ENCODE data around the gene FAM13A.

FAM13A gene

GRCh38 chr4:88955580-88956380 lies 101.2 kb downstream of the FAM13A start:
- no peak overlapping the region for H3K4me3 ChIP-seq (ENCODE audit: low read depth in 1 of 2, low read length in 2 of 2)
- H3K27me3 ChIP-seq (ENCODE audit: low read depth, low read length): no peaks in the 10 kb centered on the region
- no peak overlapping the region for H3K27ac ChIP-seq (ENCODE audit: low read length)
- no peaks in the 10 kb centered on the region for H3K9me3 ChIP-seq (ENCODE audit: control insufficient read depth in 1 of 2, low read length in 2 of 2)
- no peaks in the 10 kb centered on the region for H3K36me3 ChIP-seq (ENCODE audit: control insufficient read depth in 1 of 2, insufficient read depth in 2 of 2, low read length in 2 of 2)
- peaks cover 0 to 5% of the 10 kb centered on the region in 2 donors for H3K4me1 ChIP-seq (ENCODE audit: control insufficient read depth in 1 of 2, insufficient read depth in 2 of 2, low read length in 2 of 2)

- Histone ChIP-seq H3K4me3 (ENCODE audit: low read depth in 1 of 2, low read length in 2 of 2) (no peak overlapping the region), H3K4me1 (ENCODE audit: control insufficient read depth in 1 of 2, insufficient read depth in 2 of 2, low read length in 2 of 2) (peaks cover 0 to 5% of the 10 kb centered on the region in 2 donors), H3K27ac (ENCODE audit: low read length) (no peak overlapping the region), H3K9me3 (ENCODE audit: control insufficient read depth in 1 of 2, low read length in 2 of 2) (no peaks in the 10 kb centered on the region), H3K27me3 (ENCODE audit: low read depth, low read length) (no peaks in the 10 kb centered on the region), H3K36me3 (ENCODE audit: control insufficient read depth in 1 of 2, insufficient read depth in 2 of 2, low read length in 2 of 2) (no peaks in the 10 kb centered on the region)
These were observed 103.6 kb downstream of the FAM13A start for GRCh38 chr4:88953400-88953799.

GRCh38 chr4:88952081-88952480 lies 104.9 kb downstream of the FAM13A start:
- H3K9me3 ChIP-seq (ENCODE audit: control insufficient read depth in 1 of 2, low read length in 2 of 2): no peaks in the 10 kb centered on the region
- H3K4me3 ChIP-seq (ENCODE audit: low read depth in 1 of 2, low read length in 2 of 2): no peak overlapping the region
- H3K4me1 ChIP-seq (ENCODE audit: control insufficient read depth in 1 of 2, insufficient read depth in 2 of 2, low read length in 2 of 2): no peaks in the 10 kb centered on the region
- H3K27me3 ChIP-seq (ENCODE audit: low read depth, low read length): no peaks in the 10 kb centered on the region
- H3K36me3 ChIP-seq (ENCODE audit: control insufficient read depth in 1 of 2, insufficient read depth in 2 of 2, low read length in 2 of 2): no peaks in the 10 kb centered on the region
- H3K27ac ChIP-seq (ENCODE audit: low read length): no peak overlapping the region

- Histone ChIP-seq H3K27ac (ENCODE audit: low read length) (no peak overlapping the region), H3K36me3 (ENCODE audit: control insufficient read depth in 1 of 2, insufficient read depth in 2 of 2, low read length in 2 of 2) (no peaks in the 10 kb centered on the region), H3K4me3 (ENCODE audit: low read depth in 1 of 2, low read length in 2 of 2) (no peak overlapping the region), H3K9me3 (ENCODE audit: control insufficient read depth in 1 of 2, low read length in 2 of 2) (no peaks in the 10 kb centered on the region), H3K4me1 (ENCODE audit: control insufficient read depth in 1 of 2, insufficient read depth in 2 of 2, low read length in 2 of 2) (no peaks in the 10 kb centered on the region), H3K27me3 (ENCODE audit: low read depth, low read length) (no peaks in the 10 kb centered on the region)
These were observed 107.4 kb downstream of the FAM13A start for GRCh38 chr4:88949605-88950004.

- Histone ChIP-seq H3K27ac (ENCODE audit: low read length) (no peak overlapping the region), H3K4me3 (ENCODE audit: low read depth in 1 of 2, low read length in 2 of 2) (no peak overlapping the region), H3K36me3 (ENCODE audit: control insufficient read depth in 1 of 2, insufficient read depth in 2 of 2, low read length in 2 of 2) (peaks cover 0 to 6% of the 10 kb centered on the region in 2 donors), H3K9me3 (ENCODE audit: control insufficient read depth in 1 of 2, low read length in 2 of 2) (no peaks in the 10 kb centered on the region), H3K27me3 (ENCODE audit: low read depth, low read length) (no peaks in the 10 kb centered on the region), H3K4me1 (ENCODE audit: control insufficient read depth in 1 of 2, insufficient read depth in 2 of 2, low read length in 2 of 2) (no peaks in the 10 kb centered on the region)
These were observed 116.5 kb downstream of the FAM13A start for GRCh38 chr4:88940506-88940905.

- Histone ChIP-seq H3K27ac (ENCODE audit: low read length) (no peak overlapping the region), H3K4me3 (ENCODE audit: low read depth in 1 of 2, low read length in 2 of 2) (no peak overlapping the region), H3K27me3 (ENCODE audit: low read depth, low read length) (no peaks in the 10 kb centered on the region), H3K36me3 (ENCODE audit: control insufficient read depth in 1 of 2, insufficient read depth in 2 of 2, low read length in 2 of 2) (peaks cover 0 to 6% of the 10 kb centered on the region in 2 donors), H3K9me3 (ENCODE audit: control insufficient read depth in 1 of 2, low read length in 2 of 2) (no peaks in the 10 kb centered on the region), H3K4me1 (ENCODE audit: control insufficient read depth in 1 of 2, insufficient read depth in 2 of 2, low read length in 2 of 2) (no peaks in the 10 kb centered on the region)
These were observed 117.3 kb downstream of the FAM13A start for GRCh38 chr4:88939697-88940096.

- Histone ChIP-seq H3K9me3 (ENCODE audit: control insufficient read depth in 1 of 2, low read length in 2 of 2) (no peaks in the 10 kb centered on the region), H3K4me1 (ENCODE audit: control insufficient read depth in 1 of 2, insufficient read depth in 2 of 2, low read length in 2 of 2) (no peaks in the 10 kb centered on the region), H3K4me3 (ENCODE audit: low read depth in 1 of 2, low read length in 2 of 2) (no peak overlapping the region), H3K27me3 (ENCODE audit: low read depth, low read length) (no peaks in the 10 kb centered on the region), H3K27ac (ENCODE audit: low read length) (no peak overlapping the region), H3K36me3 (ENCODE audit: control insufficient read depth in 1 of 2, insufficient read depth in 2 of 2, low read length in 2 of 2) (peaks cover 0 to 6% of the 10 kb centered on the region in 2 donors)
These were observed 118.8 kb downstream of the FAM13A start for GRCh38 chr4:88938138-88938537.

GRCh38 chr4:88937081-88937480 lies 119.9 kb downstream of the FAM13A start:
- H3K4me1 ChIP-seq (ENCODE audit: control insufficient read depth in 1 of 2, insufficient read depth in 2 of 2, low read length in 2 of 2): no peaks in the 10 kb centered on the region
- peaks cover 0 to 6% of the 10 kb centered on the region in 2 donors for H3K36me3 ChIP-seq (ENCODE audit: control insufficient read depth in 1 of 2, insufficient read depth in 2 of 2, low read length in 2 of 2)
- H3K4me3 ChIP-seq (ENCODE audit: low read depth in 1 of 2, low read length in 2 of 2): no peak overlapping the region
- H3K9me3 ChIP-seq (ENCODE audit: control insufficient read depth in 1 of 2, low read length in 2 of 2): no peaks in the 10 kb centered on the region
- H3K27me3 ChIP-seq (ENCODE audit: low read depth, low read length): no peaks in the 10 kb centered on the region
- no peak overlapping the region for H3K27ac ChIP-seq (ENCODE audit: low read length)

GRCh38 chr4:88933414-88934160 lies 123.4 kb downstream of the FAM13A start:
- H3K4me1 ChIP-seq (ENCODE audit: control insufficient read depth in 1 of 2, insufficient read depth in 2 of 2, low read length in 2 of 2): no peaks in the 10 kb centered on the region
- H3K27me3 ChIP-seq (ENCODE audit: low read depth, low read length): no peaks in the 10 kb centered on the region

GRCh38 chr4:88928852-88929251 lies 128.1 kb downstream of the FAM13A start:
- H3K27me3 ChIP-seq (ENCODE audit: low read depth, low read length): no peaks in the 10 kb centered on the region
- H3K36me3 ChIP-seq (ENCODE audit: control insufficient read depth in 1 of 2, insufficient read depth in 2 of 2, low read length in 2 of 2): no peaks in the 10 kb centered on the region
- no peak overlapping the region for H3K27ac ChIP-seq (ENCODE audit: low read length)
- H3K4me1 ChIP-seq (ENCODE audit: control insufficient read depth in 1 of 2, insufficient read depth in 2 of 2, low read length in 2 of 2): no peaks in the 10 kb centered on the region
- no peaks in the 10 kb centered on the region for H3K9me3 ChIP-seq (ENCODE audit: control insufficient read depth in 1 of 2, low read length in 2 of 2)
- H3K4me3 ChIP-seq (ENCODE audit: low read depth in 1 of 2, low read length in 2 of 2): no peak overlapping the region

More at GRCh38 chr4:88933414-88934160, 123.4 kb downstream of the FAM13A start:
- Histone ChIP-seq H3K4me3 (ENCODE audit: low read depth in 1 of 2, low read length in 2 of 2) (no peak overlapping the region), H3K36me3 (ENCODE audit: control insufficient read depth in 1 of 2, insufficient read depth in 2 of 2, low read length in 2 of 2) (peaks cover 0 to 6% of the 10 kb centered on the region in 2 donors), H3K27ac (ENCODE audit: low read length) (no peak overlapping the region), H3K9me3 (ENCODE audit: control insufficient read depth in 1 of 2, low read length in 2 of 2) (no peaks in the 10 kb centered on the region)

GRCh38 chr4:88927420-88927819 lies 129.6 kb downstream of the FAM13A start:
- H3K36me3 ChIP-seq (ENCODE audit: control insufficient read depth in 1 of 2, insufficient read depth in 2 of 2, low read length in 2 of 2): no peaks in the 10 kb centered on the region
- H3K9me3 ChIP-seq (ENCODE audit: control insufficient read depth in 1 of 2, low read length in 2 of 2): no peaks in the 10 kb centered on the region
- no peaks in the 10 kb centered on the region for H3K27me3 ChIP-seq (ENCODE audit: low read depth, low read length)
- H3K27ac ChIP-seq (ENCODE audit: low read length): no peak overlapping the region
- H3K4me3 ChIP-seq (ENCODE audit: low read depth in 1 of 2, low read length in 2 of 2): no peak overlapping the region
- H3K4me1 ChIP-seq (ENCODE audit: control insufficient read depth in 1 of 2, insufficient read depth in 2 of 2, low read length in 2 of 2): no peaks in the 10 kb centered on the region
